Hepatocyte (in vitro differentiated cells): ENCODE data around the gene CAPN12. TPM values are rescaled to one million over a fixed set of nuclear protein-coding genes. Genes with fewer than 3 reads are reported as not detected.
"Not testable (repeated sequence)": the region's sequence is repeated elsewhere in the genome, so short reads cannot be mapped to it uniquely, and the experiment has no call there.

Source experiments
- DNase-seq: peaks from one replicate; pipeline ENCODE4 v3.0.0-alpha.2; 2016; ENCODE audit warnings: low spot score
- H2AFZ ChIP-seq: fragments of 200-600 bp; sonication (generic); 2 replicates; pipeline ENCODE4 v1.6.0; 2016; ENCODE audit warnings: antibody characterized with exemption, mild to moderate bottlenecking
- H3K27ac ChIP-seq: fragments of 200-600 bp; sonication (generic); 2 replicates; pipeline ENCODE4 v1.5.1; 2016; ENCODE audit warnings: mild to moderate bottlenecking
- H3K27me3 ChIP-seq: fragments of 200-600 bp; sonication (generic); 2 replicates; pipeline ENCODE4 v1.6.1; 2016
- H3K36me3 ChIP-seq: fragments of 200-600 bp; sonication (generic); replicated peaks from 2 replicates; pipeline ENCODE4 v1.5.1; 2016; ENCODE audit warnings: low read depth; ENCODE audit not compliant: insufficient read depth
- H3K4me1 ChIP-seq: fragments of 200-600 bp; sonication (generic); 2 replicates; pipeline ENCODE4 v1.5.1; 2016; ENCODE audit warnings: mild to moderate bottlenecking, moderate library complexity; ENCODE audit not compliant: insufficient read depth
- H3K4me2 ChIP-seq: fragments of 200-600 bp; sonication (generic); 2 replicates; pipeline ENCODE4 v1.6.0; 2016
- H3K4me3 ChIP-seq: fragments of 200-600 bp; sonication (generic); 2 replicates; pipeline ENCODE4 v1.5.1; 2016; ENCODE audit warnings: mild to moderate bottlenecking
- H3K79me2 ChIP-seq: fragments of 200-600 bp; sonication (generic); 2 replicates; pipeline ENCODE4 v1.6.0; 2017; ENCODE audit warnings: mild to moderate bottlenecking
- H3K9me2 ChIP-seq: fragments of 200-600 bp; sonication (generic); replicated peaks from 2 replicates; pipeline ENCODE4 v1.6.0; 2017; ENCODE audit warnings: mild to moderate bottlenecking; ENCODE audit not compliant: insufficient read depth
- H3K9me3 ChIP-seq: fragments of 200-600 bp; sonication (generic); 2 replicates; pipeline ENCODE4 v1.5.1; 2016; ENCODE audit warnings: low read depth, mild to moderate bottlenecking
- H4K20me1 ChIP-seq: fragments of 200-600 bp; sonication (generic); 2 replicates; pipeline ENCODE4 v1.6.0; 2016; ENCODE audit warnings: mild to moderate bottlenecking; ENCODE audit not compliant: insufficient read depth, poor library complexity, severe bottlenecking
- EZH2 ChIP-seq: fragments of 200-600 bp; sonication (generic); IDR thresholded peaks from 2 replicates; pipeline ENCODE4 v1.6.1; 2016; ENCODE audit warnings: antibody characterized with exemption, mild to moderate bottlenecking, borderline replicate concordance
- EZH2phosphoT487 ChIP-seq: fragments of 200-600 bp; sonication (generic); IDR thresholded peaks from one replicate; pipeline ENCODE4 v1.6.1; 2018; ENCODE audit warnings: antibody characterized with exemption, mild to moderate bottlenecking, low read depth, moderate library complexity; ENCODE audit not compliant: unreplicated experiment, severe bottlenecking
- WGBS: methylation state at CpG from one replicate; pipeline ENCODE4 v1.1.6; 2016; ENCODE audit warnings: low lambda C conversion rate; ENCODE audit errors: missing lambda C conversion rate; 5-methylcytosine and 5-hydroxymethylcytosine counted together
- polyA plus RNA-seq: library from polyadenylated mRNA; unstranded; fragments of >200 nt; fragmentation: Nextera tagmentation; extraction: Ambion mirVana; gene quantifications from 2 replicates; pipeline ENCODE4 v1.2.1, GENCODE V29; 2016
- total RNA-seq: library from RNA; depleted of rRNA; stranded (reverse); fragments of >200 nt; gene quantifications from 2 replicates; pipeline ENCODE4 v1.2.3, GENCODE V29; 2014
- TF ChIP-seq, protein P1 (sequence below): fragments of 200-600 bp; sonication (generic); IDR thresholded peaks from 2 replicates; pipeline ENCODE4 v1.5.1; 2016; ENCODE audit warnings: antibody characterized with exemption, mild to moderate bottlenecking; ENCODE audit not compliant: poor library complexity

The CAPN12 gene
- total and polyA plus RNA-seq, 2 experiments from 2014 or later = 24.3 to 26.6 TPM

- Histone ChIP-seq H3K4me1 (no peaks in the 10 kb centered on the region), H2AFZ (no peak overlapping the region), H4K20me1 (no peaks in the 10 kb centered on the region), H3K9me3 (no peaks in the 10 kb centered on the region), H3K9me2 (no peaks in the 10 kb centered on the region), H3K27ac (no peak overlapping the region), H3K27me3 (no peaks in the 10 kb centered on the region), H3K79me2 (no peaks in the 10 kb centered on the region), H3K4me3 (no peak overlapping the region), H3K36me3 (no peaks in the 10 kb centered on the region), H3K4me2 (no peak overlapping the region)
- TF ChIP-seq EZH2phosphoT487 (no peak), EZH2 (no peak)
- TF ChIP-seq, protein P1, sequence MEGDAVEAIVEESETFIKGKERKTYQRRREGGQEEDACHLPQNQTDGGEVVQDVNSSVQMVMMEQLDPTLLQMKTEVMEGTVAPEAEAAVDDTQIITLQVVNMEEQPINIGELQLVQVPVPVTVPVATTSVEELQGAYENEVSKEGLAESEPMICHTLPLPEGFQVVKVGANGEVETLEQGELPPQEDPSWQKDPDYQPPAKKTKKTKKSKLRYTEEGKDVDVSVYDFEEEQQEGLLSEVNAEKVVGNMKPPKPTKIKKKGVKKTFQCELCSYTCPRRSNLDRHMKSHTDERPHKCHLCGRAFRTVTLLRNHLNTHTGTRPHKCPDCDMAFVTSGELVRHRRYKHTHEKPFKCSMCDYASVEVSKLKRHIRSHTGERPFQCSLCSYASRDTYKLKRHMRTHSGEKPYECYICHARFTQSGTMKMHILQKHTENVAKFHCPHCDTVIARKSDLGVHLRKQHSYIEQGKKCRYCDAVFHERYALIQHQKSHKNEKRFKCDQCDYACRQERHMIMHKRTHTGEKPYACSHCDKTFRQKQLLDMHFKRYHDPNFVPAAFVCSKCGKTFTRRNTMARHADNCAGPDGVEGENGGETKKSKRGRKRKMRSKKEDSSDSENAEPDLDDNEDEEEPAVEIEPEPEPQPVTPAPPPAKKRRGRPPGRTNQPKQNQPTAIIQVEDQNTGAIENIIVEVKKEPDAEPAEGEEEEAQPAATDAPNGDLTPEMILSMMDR = no peak
- 85% methylated on average over 13 of the region's 13 CpGs for whole genome bisulfite sequencing
- DNase-seq = no peak
These were observed 30.1 kb upstream of the CAPN12 start for GRCh38 chr19:38774181-38774950.

GRCh38 chr19:38773469-38774177, 29.3 kb upstream of the CAPN12 start, which contains the start of gene LGALS7:
TSS of gene LGALS7 (minus strand) at chr19:38773517. CDS start at chr19:38773492, 25 bp downstream.
- H3K36me3 ChIP-seq = no peaks in the 10 kb centered on the region
- H3K4me2 ChIP-seq = no peak within 1 kb of the TSS
- TF ChIP-seq EZH2phosphoT487 = no peak
- TF ChIP-seq EZH2 = no peak
- H3K4me3 ChIP-seq = no peak within 1 kb of the TSS
- H3K9me3 ChIP-seq = no peaks in the 10 kb centered on the region
- H3K27me3 ChIP-seq = no peaks in the 10 kb centered on the region
- H4K20me1 ChIP-seq = no peaks in the 10 kb centered on the region
- DNase-seq = no peak
- no peaks in the 10 kb centered on the region for H3K79me2 ChIP-seq
- no peak within 1 kb of the TSS for H3K27ac ChIP-seq
- 85% methylated on average over 10 of the region's 14 CpGs for WGBS
- no peak within 1 kb of the TSS for H2AFZ ChIP-seq
- no peaks in the 10 kb centered on the region for H3K9me2 ChIP-seq
- no peaks in the 10 kb centered on the region for H3K4me1 ChIP-seq

DNA sequence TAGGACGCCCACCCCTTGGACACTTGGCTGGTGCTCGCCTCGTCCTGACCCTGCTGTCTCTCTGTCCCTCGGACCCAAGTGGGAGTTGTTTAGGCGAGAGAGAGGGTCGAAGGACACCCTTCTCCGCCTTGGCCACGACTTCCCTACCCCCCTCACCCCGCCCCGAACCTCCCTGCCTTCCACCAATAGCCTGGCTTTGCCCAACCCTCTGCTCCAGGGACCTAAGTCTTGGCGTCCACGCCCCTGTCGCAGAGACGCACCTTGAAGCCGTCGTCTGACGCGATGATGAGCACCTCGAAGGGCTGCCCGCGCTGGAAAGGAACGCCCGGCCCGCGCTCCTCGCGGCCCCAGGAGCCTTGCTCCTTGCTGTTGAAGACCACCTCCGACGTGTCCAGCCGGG, 27.3 kb upstream of the CAPN12 start:
- H3K4me1 ChIP-seq, H3K4me3 ChIP-seq, H3K27ac ChIP-seq, H3K4me2 ChIP-seq, H3K36me3 ChIP-seq, H3K9me2 ChIP-seq, H3K9me3 ChIP-seq, H3K79me2 ChIP-seq, H3K27me3 ChIP-seq, H4K20me1 ChIP-seq, H2AFZ ChIP-seq, DNase-seq: not testable (repeated sequence)
- WGBS = 77% methylated on average over 12 of the region's 30 CpGs

- not testable (repeated sequence) for H3K27me3 ChIP-seq, H3K9me2 ChIP-seq, H3K79me2 ChIP-seq, H3K27ac ChIP-seq, H2AFZ ChIP-seq, H3K4me2 ChIP-seq, DNase-seq, H3K36me3 ChIP-seq, H3K9me3 ChIP-seq, H3K4me3 ChIP-seq, H4K20me1 ChIP-seq, H3K4me1 ChIP-seq
- WGBS = 60% methylated on average over 1 of the region's 22 CpGs
These were observed 26.6 kb upstream of the CAPN12 start for GRCh38 chr19:38770949-38771275.

DNA sequence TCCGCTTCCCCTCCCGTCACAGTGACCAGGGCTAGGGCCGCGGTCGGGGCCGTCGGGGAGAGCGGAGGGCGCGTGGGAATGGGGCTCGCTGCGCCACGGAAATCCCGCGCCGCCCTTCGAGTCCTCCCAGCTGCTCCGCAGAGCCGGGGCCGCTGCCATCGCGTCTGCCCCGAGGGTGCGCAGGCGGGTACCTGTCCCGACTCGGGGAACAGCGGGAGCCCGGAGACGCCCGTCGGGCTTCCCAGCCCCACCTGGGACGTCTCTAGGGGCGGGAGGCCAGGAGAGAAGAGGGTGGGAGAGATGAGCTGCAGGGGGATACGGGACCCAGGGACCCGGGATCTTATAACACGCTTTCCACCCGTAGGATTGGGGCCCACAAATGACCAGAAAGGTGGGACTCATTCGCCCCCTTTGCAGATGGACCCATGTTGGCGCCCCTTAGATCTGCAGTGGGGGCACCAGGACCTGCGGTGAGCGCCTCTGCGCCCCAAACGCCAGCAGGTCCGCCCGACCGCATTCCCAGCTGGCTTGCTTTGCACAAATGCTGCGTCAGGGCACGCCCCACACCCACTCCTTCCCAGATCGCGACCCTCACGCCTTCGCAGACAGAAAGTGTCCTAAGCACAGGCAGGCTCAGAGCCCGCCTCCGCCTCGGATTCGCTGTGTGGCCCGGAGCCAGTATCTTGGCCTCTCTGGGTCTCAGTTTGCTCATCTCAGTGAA, 26.1 kb upstream of the CAPN12 start:
- H3K36me3 ChIP-seq, DNase-seq, H3K4me3 ChIP-seq, H3K27me3 ChIP-seq, H3K79me2 ChIP-seq, H3K9me3 ChIP-seq, H3K27ac ChIP-seq, H4K20me1 ChIP-seq, H3K4me1 ChIP-seq, H3K9me2 ChIP-seq: not testable (repeated sequence)
- Histone ChIP-seq H2AFZ (peak overlapping the region; percentile 77), H3K4me2 (peak overlapping the region; percentile 69)
- 27% methylated on average over 3 of the region's 58 CpGs for WGBS
